ENCODE measurements around the gene IGSF3.

DNA sequence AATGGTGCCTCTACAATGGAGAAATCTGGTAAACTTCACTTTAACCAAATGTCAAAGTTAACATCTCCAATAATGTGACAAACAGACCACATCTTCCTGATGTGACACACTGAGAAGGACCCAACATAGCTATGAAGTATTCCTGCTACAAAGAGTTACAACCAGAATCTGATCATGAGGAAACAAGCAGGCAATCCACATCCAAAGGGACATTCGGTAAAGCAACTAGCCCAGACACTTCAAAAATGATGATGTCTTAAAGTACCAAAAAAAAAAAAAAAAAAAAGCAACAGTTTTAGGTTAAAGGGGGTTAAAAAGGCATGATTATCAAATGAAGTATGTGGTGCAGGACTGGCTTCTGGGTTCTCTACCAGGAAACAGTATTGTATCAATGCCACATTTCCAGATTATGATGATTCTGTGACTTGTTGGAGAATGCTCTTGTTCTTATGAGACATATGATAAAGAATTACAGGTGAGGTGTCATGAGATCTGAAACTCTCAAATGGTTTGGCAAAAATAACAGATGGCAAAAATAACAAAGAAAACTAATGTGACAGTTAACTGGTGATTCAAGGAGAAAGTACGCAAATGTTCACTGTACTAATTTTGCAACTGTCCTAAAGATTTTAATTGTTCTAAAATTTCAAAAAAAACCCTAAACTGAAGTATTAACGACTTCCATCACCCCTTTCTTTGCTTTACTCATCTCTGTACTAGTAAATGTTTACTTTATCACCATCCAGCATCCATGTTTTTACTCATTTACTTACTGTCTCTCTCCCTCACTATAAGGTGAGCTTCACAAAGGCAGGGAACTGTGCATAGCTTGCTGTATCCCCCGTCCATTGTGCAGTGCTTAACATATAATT is 99.5 kb downstream of the IGSF3 start:
- TF ChIP-seq CTCF (IDR thresholded peaks at IDR 0.05) (no peak), POLR2A (IDR thresholded peaks at IDR 0.05) (no peak), EP300 (IDR thresholded peaks at IDR 0.05) (no peak)

Data from suprapubic skin (tissue), 3 donors.